Measurements from ENCODE around the gene SKAP1. TPM values are rescaled to one million over a fixed set of nuclear protein-coding genes. Genes with fewer than 3 reads are reported as not detected.

SKAP1 gene
- total RNA-seq, 1 donor from 2014 or later: not detected

DNA sequence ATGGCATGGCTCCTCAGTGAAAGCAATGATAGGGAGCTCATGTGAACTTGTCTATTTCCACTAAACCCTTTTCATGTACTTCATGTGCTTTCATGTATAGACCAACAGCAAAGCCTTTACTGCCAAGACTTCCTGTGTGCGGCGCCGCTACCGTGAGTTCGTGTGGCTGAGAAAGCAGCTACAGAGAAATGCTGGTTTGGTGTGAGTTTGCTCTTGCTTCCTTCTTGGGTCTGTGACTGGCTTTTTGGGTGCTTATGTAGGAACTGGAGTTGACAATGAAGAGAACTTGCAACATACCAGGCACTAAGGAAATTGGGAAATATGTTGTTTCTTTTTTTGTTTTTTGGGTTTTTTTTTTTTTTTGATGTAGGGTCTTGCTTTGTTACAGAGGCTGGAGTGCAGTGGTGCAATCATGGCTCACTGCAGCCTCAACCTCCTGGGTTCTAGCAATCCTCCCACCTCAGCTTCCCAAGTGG is 316.8 kb downstream of the SKAP1 start:
- intact Hi-C loops (cut with DNase I): no loop called here
- peak; percentile 79 for DNase-seq (ENCODE audit: low spot score)

DNA sequence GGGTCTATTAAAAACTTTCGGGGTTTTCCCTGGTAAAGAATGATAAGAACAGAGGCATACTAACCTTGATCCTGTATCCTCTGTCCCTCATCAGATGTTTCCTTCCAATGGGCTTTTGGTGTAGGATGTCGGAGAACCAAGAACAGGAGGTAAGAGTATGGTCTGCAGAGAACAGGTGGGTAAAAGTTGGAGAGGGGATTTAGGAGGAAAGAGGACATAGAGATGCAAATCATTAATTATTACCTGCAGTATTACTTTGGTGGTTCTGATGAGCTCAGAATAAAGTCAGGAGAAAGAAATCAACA is 318.1 kb downstream of the SKAP1 start:
- no peak for DNase-seq (ENCODE audit: low spot score)
- intact Hi-C loops (cut with DNase I): no loop called here

DNA sequence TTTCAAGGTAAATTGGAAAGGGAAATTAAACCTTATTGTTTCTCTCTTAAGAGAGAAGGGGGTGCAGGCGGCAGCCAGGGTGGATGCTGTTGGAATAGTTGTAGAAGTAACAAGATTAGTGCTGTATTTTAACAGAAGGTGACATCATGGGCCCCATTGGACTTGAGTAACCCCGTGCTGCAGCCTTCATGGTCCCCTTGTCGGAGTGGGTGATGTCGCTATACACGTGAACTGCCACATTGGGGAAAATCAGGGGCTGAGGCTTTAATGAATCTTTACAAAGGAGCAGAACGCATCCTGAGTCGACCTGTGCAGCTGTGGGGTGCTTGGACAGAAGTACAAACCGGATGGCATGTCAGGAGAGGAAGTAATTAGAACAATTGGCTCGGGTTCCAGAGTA is 319.3 kb downstream of the SKAP1 start:
- intact Hi-C loops (cut with DNase I): no loop called here
- no peak for DNase-seq (ENCODE audit: low spot score)

DNA sequence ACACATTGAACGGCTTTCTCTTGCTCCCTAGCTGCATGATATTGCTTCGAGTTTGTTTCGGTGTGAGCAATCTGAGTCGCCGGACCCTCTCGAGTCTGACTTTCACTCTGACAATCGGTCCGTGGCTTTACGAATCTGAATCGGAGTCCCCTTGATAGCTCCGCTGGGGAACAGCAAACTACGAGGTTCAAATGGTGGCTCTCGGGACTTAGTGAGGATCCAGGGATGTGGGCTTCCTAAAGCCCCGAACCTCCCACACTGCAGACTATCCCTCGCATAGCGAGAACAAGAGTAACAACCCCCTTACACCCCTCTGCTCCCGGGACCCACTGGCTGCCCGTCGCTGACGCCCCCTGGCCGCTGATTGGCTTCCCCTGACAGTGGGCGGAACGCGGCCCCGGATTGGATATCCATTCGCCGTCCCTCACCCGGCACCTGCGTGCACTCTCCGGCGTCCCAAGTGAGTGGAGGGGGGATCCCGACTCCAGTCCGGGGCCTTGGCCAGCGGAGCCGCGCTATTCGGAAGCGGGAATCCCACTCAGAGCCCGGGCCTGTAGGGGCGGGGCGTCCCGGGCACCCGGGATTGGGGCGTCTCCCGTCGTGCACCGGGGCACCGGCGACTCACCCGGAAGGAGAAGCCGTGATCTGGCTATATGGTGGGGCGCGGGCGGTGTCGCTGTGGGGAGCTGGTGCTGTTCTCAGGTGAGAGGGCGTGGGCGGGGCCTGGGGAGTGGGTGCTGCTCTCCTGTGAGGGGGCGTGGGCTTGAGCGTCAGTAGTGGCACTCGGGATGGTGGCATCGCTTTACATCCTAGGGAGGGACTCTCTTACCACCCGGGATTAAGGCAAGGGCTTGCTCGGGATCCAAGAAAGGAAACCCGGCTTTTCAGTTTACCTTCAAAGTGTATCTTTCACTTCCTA is 322.6 kb downstream of the SKAP1 start, which contains the start of gene SNX11:
SNX11 (plus strand) TSS at position 630 of the 919 bp plus-strand sequence. CDS start 4,278 bp downstream, outside the sequence.
- intact Hi-C loops (cut with DNase I): no loop called here
- peak; percentile 95 for DNase-seq (ENCODE audit: low spot score)

DNA sequence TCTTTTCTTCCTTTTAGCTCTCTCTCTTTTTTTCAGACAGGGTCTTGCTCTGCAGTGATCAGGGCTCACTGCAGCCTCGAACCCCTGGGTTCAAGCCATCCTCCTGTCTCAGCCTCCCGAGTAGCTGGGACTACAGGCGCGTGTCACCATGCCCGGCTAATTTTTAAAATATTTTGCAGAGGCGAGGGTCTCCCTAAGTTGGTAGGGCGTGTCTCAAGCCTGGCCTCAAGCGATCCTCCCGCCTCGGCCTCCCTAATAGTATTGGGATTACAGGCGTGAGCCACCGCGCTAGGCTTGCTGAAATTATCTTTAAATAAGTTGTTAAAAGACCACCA is 323.2 kb downstream of the SKAP1 start:
- intact Hi-C loops (cut with DNase I): no loop called here
- no peak for DNase-seq (ENCODE audit: low spot score)

DNA sequence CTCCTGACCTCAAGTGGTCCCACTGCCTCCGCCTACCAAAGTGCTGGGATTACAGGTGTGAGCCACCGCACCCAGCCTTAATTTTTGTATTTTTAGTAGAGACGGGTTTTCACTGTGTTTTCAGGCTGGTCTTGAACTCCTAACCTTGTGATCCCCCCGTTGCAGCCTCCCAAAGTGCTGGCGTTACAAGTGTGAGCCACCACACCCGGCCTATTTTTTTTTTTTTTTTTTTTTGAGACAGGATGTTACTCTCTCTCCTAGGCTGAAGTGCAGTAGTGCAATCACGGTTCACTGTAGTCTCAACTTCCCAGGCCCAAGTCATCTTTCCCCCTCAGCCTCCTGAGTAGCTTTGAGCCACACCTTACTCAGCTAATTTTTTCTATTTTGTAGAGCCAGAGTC is 325.6 kb downstream of the SKAP1 start:
- intact Hi-C loops (cut with DNase I): no loop called here
- no peak for DNase-seq (ENCODE audit: low spot score)

DNA sequence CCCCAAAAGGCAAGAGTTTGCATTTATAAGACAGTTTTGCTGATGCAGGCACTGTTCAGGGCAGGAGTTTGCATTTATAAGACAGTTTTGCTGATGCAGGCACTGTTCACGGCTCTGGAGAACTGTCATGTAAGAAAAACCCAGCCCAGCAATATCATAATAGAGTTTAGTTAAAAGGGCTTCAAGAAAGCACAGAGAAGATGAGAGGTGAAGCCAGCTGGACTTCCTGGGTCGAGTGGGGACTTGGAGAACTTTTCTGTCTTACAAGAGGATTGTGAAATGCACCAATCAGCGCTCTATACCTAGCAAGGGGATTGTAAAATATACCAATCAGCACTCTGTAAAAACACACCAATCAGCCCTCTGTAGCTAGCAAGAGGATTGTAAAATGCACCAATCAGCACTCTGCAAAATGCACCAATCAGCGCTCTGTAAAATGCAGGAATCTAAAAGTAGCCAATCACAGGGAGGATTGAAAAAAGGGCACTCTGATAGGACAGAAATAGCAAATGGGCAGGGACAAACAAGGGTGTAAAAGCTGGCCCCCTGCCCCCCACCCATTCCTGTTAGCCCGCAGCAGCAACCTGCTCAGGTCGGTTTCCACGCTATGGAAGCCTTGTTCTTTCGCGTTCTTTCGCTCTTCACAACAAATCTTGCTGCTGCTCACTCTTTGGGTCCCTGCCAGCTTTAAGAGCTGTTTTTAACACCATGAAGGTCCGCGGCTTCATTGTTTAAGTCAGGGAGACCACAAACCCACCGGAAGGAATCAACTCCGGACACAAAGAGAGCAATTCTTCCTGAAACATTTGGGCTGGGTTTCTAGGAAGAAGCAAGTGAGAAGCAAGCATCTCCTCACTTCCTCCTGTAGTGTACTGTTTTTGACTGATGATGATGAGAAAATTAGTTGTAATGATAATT is 327.0 kb downstream of the SKAP1 start:
- no peak for DNase-seq (ENCODE audit: low spot score)
- intact Hi-C loops (cut with DNase I): no loop called here

DNA sequence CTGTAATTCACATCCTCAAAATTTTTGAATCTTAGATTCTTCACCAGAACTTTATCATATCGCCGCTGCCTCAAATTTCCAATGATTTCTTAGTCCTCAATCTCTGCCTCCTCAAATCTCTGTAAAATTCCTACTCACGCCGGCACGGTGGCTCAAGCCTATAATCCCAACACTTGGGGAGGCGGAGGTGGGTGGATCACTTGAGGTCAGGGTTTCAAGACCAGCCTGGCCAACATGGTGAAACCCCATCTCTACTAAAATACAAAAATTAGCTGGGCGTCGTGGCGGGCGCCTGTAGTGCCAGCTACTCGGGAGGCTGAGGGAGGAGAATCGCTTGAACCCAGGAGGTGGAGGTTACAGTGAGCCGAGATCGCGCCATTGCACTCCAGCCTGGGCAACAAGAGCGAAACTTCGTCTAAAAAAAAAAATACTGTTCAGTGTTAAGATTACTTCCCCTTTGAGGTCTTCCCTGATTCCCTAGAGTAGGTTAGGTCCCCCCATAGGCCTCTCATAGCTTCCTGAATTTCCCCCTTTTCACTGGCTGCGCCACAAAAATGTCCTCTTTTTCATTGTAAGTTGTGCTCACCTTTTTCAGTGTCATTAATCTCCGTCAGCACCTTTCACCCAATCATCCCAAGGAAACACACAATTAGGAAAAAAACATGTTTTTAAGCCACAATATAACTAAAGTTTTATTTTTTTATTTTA is 327.8 kb downstream of the SKAP1 start:
- no peak for DNase-seq (ENCODE audit: low spot score)
- intact Hi-C loops (cut with DNase I): no loop called here

DNA sequence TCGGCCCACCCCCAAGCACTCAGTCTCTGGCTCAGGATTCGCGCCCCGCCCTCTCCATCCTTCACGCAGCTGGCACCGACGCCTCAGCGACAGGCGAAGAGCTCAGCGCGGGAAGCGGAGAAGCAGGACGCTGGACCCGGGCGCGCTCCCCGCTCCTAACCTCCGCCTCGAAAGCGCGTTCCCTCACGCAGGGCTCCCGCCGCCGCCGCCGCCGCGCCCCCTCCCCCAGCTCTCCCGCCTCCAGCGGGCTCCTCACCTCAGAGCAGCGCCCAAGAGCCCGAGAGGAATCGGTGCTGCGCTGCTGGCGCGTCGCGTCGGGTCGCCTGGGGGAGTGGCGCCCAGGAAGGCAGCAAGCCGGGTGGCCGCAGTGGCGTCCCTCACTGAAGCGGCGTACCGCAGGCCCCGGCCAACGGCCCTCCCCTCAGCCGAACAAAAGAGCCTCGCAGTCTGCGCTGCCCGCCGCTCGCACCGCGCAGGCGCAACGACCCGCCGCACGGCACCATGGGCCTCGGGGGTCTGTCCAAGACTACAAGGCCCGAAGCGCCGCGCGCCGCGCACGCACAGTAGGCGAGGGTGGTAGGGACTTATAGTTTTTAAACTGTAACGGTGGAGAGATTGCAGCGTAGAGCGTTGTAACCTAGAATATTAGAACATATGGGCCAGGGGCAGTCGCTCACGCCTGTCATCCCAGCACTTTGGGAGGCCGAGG is 328.8 kb downstream of the SKAP1 start, which contains the start of gene CBX1:
CBX1 (minus strand) TSS at position 467 of the 709 bp plus-strand sequence. CDS start 24,474 bp downstream, outside the sequence.
- peak; percentile 96 for DNase-seq (ENCODE audit: low spot score)
- intact Hi-C loops (cut with DNase I): no loop called here

DNA sequence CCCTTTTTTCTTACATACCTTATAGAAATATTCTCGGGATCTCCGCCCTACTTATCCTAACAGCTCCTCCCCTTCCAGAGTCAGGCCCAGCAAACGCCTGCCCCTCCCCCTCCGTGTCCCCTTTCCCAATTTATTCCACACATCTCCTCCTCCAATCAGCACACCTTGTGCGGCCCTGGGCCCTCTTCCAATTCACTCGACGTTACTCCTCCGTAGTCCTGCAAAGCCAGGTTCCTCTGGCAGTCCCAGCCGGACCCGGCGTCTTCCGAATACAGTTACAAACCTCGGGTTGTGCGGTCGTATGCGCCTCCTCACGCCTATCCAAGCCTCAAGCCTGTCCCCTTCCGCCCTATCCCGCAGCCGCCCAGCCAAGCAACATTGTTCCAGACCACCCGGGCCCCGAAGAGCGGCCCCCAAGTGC is 329.4 kb downstream of the SKAP1 start:
- DNase-seq (ENCODE audit: low spot score): no peak
- intact Hi-C loops (cut with DNase I): no loop called here

DNA sequence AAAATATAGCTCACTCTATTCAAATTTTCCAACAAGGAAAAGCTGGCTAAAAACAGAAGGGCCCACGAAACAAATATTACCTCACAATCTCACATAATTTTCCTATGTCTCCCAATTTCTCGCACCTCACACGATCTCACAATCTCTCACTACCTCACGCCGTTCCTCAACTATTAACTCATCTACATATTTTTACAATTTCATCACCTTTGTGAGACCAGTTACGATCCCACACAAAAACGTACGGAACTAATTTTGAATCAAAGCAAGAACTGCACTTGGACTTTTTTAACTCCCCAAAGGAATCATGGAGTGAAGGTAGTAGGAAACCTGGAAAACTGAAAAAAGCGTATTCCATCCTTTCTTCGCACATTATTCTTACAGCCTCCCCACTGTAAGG is 329.9 kb downstream of the SKAP1 start:
- intact Hi-C loops (cut with DNase I): no loop called here
- DNase-seq (ENCODE audit: low spot score): no peak

DNA sequence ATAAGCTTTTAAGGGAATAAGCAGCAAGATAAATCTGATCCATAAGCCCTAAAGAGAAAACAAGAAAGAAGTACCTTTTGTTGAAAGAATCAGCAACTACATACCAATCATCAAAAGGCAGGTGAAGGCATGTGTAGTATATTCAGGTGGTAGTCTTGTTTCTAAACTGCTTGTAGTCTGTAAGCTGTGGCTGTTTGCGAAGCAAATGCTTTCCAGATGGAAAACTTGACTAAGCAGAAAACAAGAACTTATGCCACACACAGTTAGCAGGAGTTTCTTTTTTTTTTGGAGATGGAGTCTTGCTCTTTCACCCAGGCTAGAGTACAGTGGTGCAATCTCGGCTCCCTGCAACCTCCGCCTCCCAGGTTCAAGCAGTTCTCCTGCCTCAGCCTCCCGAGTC is 334.4 kb downstream of the SKAP1 start:
- no peak for DNase-seq (ENCODE audit: low spot score)
- intact Hi-C loops (cut with DNase I): no loop called here

DNA sequence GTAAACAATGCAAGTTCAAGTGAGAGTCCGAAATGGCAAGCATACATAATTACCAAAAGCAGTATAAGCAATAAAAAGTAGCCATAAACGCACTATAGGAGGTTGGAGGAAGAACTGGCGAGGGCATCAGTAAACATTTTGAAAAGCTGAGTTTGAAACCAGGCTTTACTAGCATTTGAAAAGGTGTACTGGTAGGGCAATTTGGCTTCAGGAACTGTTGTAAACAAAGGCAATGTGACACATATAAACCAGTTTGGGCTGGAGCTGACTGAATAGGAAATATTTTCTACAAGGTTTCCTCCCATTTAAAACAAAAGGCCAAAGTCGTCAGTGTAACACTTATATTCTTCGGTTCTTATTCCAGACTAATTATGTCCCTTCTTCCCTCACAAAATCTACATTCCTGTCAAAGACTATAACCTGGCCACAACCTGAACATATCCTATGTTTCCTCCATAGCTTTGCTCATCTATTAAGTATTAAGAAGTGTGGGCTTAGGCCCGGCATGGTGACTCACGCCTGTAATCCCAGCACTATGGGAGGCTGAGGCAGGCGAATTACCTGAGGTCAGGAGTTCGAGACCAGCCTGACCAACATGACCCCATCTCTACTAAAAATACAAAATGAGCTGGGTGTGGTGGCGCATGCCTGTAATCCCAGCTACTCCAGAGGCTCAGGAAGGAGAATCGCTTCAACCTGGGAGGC is 336.5 kb downstream of the SKAP1 start:
- no peak for DNase-seq (ENCODE audit: low spot score)
- intact Hi-C loops (cut with DNase I): no loop called here

DNA sequence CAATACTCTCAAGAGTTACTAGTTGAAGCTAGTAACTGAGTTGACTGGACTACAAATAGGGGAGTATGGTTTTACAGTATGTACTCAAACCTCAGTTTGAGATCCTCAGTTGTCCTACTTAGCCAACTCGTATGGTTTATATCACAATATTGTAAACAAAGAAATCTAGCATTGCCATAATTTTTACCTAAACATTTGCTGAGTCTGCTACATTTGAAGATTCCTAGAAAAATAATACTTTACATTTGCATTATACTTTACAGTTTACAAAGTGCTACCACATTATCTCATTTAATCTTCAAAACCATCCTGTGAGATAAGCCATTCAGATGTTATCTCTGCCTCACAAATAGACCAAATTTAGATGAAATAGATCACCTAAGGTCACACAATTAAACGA is 345.1 kb downstream of the SKAP1 start:
- intact Hi-C loops (cut with DNase I): no loop called here

More for the DNA sequence above, 345.1 kb downstream of the SKAP1 start:
- DNase-seq (ENCODE audit: low spot score): no peak

Small RNA genes within 50 kb of the gene (microRNA-seq; reads per million reads assigned to microRNA genes)
- not detected for gene MIR1203

Other genes with a start within 250 kb of the SKAP1 start
- gene HOXB1, start 100.8 kb upstream of the SKAP1 start, total RNA-seq: not detected
- 4.9 TPM for gene HOXB2, start 114.9 kb upstream of the SKAP1 start, total RNA-seq
- 1.6 TPM for gene HOXB4, start 148.1 kb upstream of the SKAP1 start, total RNA-seq
- 4.2 TPM for gene HOXB3, start 160.0 kb upstream of the SKAP1 start, total RNA-seq
- not detected for gene HOXB5, start 163.6 kb upstream of the SKAP1 start, total RNA-seq
- 0.92 TPM for gene HOXB6, start 174.8 kb upstream of the SKAP1 start, total RNA-seq
- 0.22 TPM for gene HOXB7, start 180.8 kb upstream of the SKAP1 start, total RNA-seq
- not detected for gene HOXB8, start 185.1 kb upstream of the SKAP1 start, total RNA-seq
- not detected for gene HOXB9, start 196.1 kb upstream of the SKAP1 start, total RNA-seq